Testis (tissue), 2 donors: Measurements from ENCODE around the gene SDK1.

Source experiments
- POLR2A ChIP-seq: fragments of 450-650 bp; IDR thresholded peaks from one replicate; pipeline ENCODE4 v1.6.1; 2017; ENCODE audit warnings: antibody characterized with exemption, mild to moderate bottlenecking, moderate library complexity
- TF ChIP-seq, protein P1 (sequence below), 3 experiments: fragments of 450-650 bp in 2 of 3; fragments of 200-600 bp in 1 of 3; sonication (generic) in 1 of 3; IDR thresholded peaks; one replicate each; pipeline ENCODE4 v1.5.1; 2016 to 2019; ENCODE audit warnings: antibody characterized with exemption in 3 of 3, mild to moderate bottlenecking in 2 of 3, moderate library complexity in 1 of 3

DNA sequence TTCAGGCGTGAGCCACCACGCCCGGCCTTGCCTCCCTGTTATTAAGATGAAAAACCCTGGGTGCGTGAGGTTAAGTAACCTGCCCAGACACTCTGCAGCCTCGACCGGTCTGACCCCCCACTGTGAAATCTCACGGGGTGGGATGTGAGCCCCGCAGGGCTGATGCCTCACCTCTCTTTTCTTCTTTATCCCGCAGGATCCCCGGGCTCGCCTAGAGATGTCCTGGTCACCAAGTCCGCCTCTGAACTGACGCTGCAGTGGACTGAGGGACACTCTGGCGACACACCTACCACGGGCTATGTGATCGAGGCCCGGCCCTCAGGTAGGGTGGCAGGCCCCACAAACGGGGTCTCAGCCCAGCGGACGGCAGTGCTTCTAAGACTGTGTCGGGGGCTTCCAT lies 920.0 kb downstream of the SDK1 start:
- TF ChIP-seq, protein P1, sequence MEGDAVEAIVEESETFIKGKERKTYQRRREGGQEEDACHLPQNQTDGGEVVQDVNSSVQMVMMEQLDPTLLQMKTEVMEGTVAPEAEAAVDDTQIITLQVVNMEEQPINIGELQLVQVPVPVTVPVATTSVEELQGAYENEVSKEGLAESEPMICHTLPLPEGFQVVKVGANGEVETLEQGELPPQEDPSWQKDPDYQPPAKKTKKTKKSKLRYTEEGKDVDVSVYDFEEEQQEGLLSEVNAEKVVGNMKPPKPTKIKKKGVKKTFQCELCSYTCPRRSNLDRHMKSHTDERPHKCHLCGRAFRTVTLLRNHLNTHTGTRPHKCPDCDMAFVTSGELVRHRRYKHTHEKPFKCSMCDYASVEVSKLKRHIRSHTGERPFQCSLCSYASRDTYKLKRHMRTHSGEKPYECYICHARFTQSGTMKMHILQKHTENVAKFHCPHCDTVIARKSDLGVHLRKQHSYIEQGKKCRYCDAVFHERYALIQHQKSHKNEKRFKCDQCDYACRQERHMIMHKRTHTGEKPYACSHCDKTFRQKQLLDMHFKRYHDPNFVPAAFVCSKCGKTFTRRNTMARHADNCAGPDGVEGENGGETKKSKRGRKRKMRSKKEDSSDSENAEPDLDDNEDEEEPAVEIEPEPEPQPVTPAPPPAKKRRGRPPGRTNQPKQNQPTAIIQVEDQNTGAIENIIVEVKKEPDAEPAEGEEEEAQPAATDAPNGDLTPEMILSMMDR (IDR thresholded peaks at IDR 0.05): no peak
- no peak for TF ChIP-seq POLR2A
